AG04450 (cell line): ENCODE results near the gene U2AF1L4. TPM values are rescaled to one million over a fixed set of nuclear protein-coding genes. Genes with fewer than 3 reads are reported as not detected.

Experiments
- CTCF ChIA-PET: fragments of 300-600, 350-600 bp; formaldehyde crosslinking; extraction: SDS; loops from one replicate; lab custom pipeline; 2022; ENCODE audit warnings: antibody characterized with exemption, inconsistent platforms; lab: Charles Lee
- POLR2A ChIA-PET: fragments of 350-600 bp; formaldehyde crosslinking; extraction: SDS; loops from one replicate; lab custom pipeline; 2021; ENCODE audit warnings: antibody characterized with exemption, inconsistent platforms; lab: Yijun Ruan, JAX
- DNase-seq: peaks from one replicate; pipeline ENCODE4 v3.0.0-alpha.2; 2011; ENCODE audit warnings: low read depth, low spot score
- H3K27ac ChIP-seq: one replicate; pipeline ENCODE4 v1.5.1; 2012; ENCODE audit warnings: low read depth, low read length, control low read depth
- H3K27me3 ChIP-seq: one replicate; pipeline ENCODE4 v1.6.0; 2012; ENCODE audit warnings: low read length; ENCODE audit not compliant: control insufficient read depth, insufficient read depth
- H3K4me3 ChIP-seq: 2 replicates; pipeline ENCODE4 v1.5.1; 2011; ENCODE audit warnings: mild to moderate bottlenecking, low read depth, low read length, control low read depth
- H3K9me3 ChIP-seq: 2 replicates; pipeline ENCODE4 v1.5.1; 2012; ENCODE audit warnings: low read length; ENCODE audit not compliant: control insufficient read depth, insufficient read depth
- CTCF ChIP-seq: IDR thresholded peaks from 2 replicates; pipeline ENCODE4 v1.5.1; 2011; ENCODE audit warnings: low read depth, low read length, control low read depth, inconsistent platforms
- polyA plus RNA-seq: library from polyadenylated mRNA; depleted of rRNA; stranded (reverse); fragments of >200 nt; gene quantifications from 2 replicates; pipeline ENCODE4 v1.2.3, GENCODE V29; 2011

U2AF1L4 gene
- polyA plus RNA-seq, 1 experiment, result 10.2 TPM

- ChIA-PET POLR2A (interaction anchor here (0.7 kb wide), 1 partner anchor 10 kb away, joined by 3 read pairs; the partner anchor contains the start of gene LIN37), CTCF (no interaction called here)
- H3K4me3 ChIP-seq, result no peak overlapping the region
Measured at GRCh38 chr19:35738021-35738886, 7.0 kb downstream of the U2AF1L4 start.

GRCh38 chr19:35736913-35737886, 8.0 kb downstream of the U2AF1L4 start:
- H3K9me3 ChIP-seq, result no peaks in the 10 kb centered on the region; the same call in 1 of the 2 replicates
- CTCF ChIA-PET, result no interaction called here
- no peak overlapping the region for H3K4me3 ChIP-seq
- 0 out of 2 replicates have a peak, but pooled peaks have one; percentile 9 for TF ChIP-seq CTCF
- no peak overlapping the region for H3K27ac ChIP-seq
- H3K27me3 ChIP-seq, result no peaks in the 10 kb centered on the region
- no peak for DNase-seq
- POLR2A ChIA-PET, result interaction anchor here (0.6 to 0.8 kb wide), 4 partner anchors 11 to 35 kb away, joined by 3 to 4 read pairs (median 3); partner anchors contain the start of gene LIN37

More at GRCh38 chr19:35738021-35738886, 7.0 kb downstream of the U2AF1L4 start:
- H3K9me3 ChIP-seq, result no peaks in the 10 kb centered on the region; the same call in 1 of the 2 replicates
- no peak for TF ChIP-seq CTCF
- no peak for DNase-seq
- H3K27ac ChIP-seq, result no peak overlapping the region
- H3K27me3 ChIP-seq, result no peaks in the 10 kb centered on the region

GRCh38 chr19:35734889-35735288, 10.3 kb downstream of the U2AF1L4 start:
- CTCF ChIA-PET, result no interaction called here
- TF ChIP-seq CTCF, result no peak
- Histone ChIP-seq H3K9me3 (no peaks in the 10 kb centered on the region; the same call in 1 of the 2 replicates), H3K27ac (no peak overlapping the region), H3K4me3 (no peak overlapping the region), H3K27me3 (no peaks in the 10 kb centered on the region)
- no peak for DNase-seq
- POLR2A ChIA-PET, result no interaction called here

GRCh38 chr19:35734273-35734672, 10.9 kb downstream of the U2AF1L4 start:
- ChIA-PET POLR2A (no interaction called here), CTCF (no interaction called here)
- Histone ChIP-seq H3K4me3 (no peak overlapping the region), H3K27me3 (no peaks in the 10 kb centered on the region), H3K27ac (no peak overlapping the region), H3K9me3 (no peaks in the 10 kb centered on the region; the same call in 1 of the 2 replicates)
- no peak for DNase-seq
- no peak for TF ChIP-seq CTCF
